ENCODE results near the gene GAK. TPM values are rescaled to one million over a fixed set of nuclear protein-coding genes. Genes with fewer than 3 reads are reported as not detected.
A peak's percentile ranks its signal among the peaks of the same experiment; 100 is the strongest.

The GAK gene
- total and polyA plus RNA-seq, 2 of the 13 experiments (the other 11 are each of a cell fraction or from before 2014, with no cell fraction given), result 17.5 to 44.3 TPM

DNA sequence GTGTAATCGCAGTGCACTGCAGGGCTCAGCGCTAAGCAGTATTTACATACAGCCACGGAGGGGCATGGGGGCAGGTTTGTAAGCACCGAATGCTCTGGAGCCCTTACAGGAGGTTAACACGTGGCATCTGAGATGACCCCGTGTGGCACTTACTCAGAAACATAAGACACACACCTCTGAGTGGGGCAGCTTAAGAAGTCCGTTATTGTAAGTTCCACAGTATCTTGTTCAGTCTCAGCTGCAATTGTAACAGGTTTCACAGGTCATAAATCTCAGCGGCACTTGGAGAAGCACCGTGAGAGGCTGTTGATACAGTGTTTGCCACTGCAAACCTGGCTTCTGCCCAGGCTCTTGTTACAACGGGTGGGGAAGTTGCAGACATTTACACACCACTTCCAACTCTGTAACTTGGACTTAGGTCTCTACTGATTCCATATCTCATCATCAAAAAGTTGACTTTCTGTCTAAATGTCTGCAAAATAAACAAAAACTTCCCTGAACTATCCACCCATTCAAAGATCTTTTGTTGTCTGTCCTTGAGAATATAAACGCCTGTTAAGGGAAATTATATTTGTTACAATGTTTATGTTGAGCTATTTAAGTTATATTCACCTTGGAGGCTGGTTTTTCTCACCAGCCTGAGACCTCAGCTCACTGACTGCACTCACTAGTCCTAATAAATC is 116.5 kb downstream of the GAK start (continued):
- TF ChIP-seq ARHGAP35 (CRISPR knock-in tag; IDR thresholded peaks at IDR 0.05; ENCODE audit: borderline replicate concordance) (no peak), ZSCAN30 (CRISPR knock-in tag; IDR thresholded peaks at IDR 0.05) (no peak), FUBP1 (CRISPR knock-in tag; IDR thresholded peaks at IDR 0.05; ENCODE audit: borderline replicate concordance) (no peak), ZNF567 (CRISPR knock-in tag; IDR thresholded peaks at IDR 0.05; ENCODE audit: borderline replicate concordance) (no peak), MBD4 (IDR thresholded peaks at IDR 0.05; ENCODE audit: borderline replicate concordance, low read length) (no peak), ZSCAN31 (CRISPR knock-in tag; IDR thresholded peaks at IDR 0.05; ENCODE audit: low read depth) (no peak), STAT6 (CRISPR knock-in tag; IDR thresholded peaks at IDR 0.05; ENCODE audit: borderline replicate concordance) (0 out of 2 replicates have a peak, but pooled peaks have one; percentile 38), PHF8 (CRISPR knock-in tag; IDR thresholded peaks at IDR 0.05) (no peak), SMAD9 (CRISPR knock-in tag; IDR thresholded peaks at IDR 0.05) (no peak), DNMT1 (CRISPR knock-in tag; IDR thresholded peaks at IDR 0.05) (no peak), RBM22 (optimal IDR thresholded peaks at IDR 0.05; ENCODE audit: low read length) (no peak), HNF4A (CRISPR knock-in tag; IDR thresholded peaks at IDR 0.05) (peak; percentile 88), RARA (CRISPR knock-in tag; IDR thresholded peaks at IDR 0.05) (peak; percentile 61), MAFK (conservative IDR thresholded peaks at IDR 0.05 in 1 of 2, IDR thresholded peaks at IDR 0.05 in 1 of 2; ENCODE audit: low read length in 2 of 2) (no peak), ZBTB20 (CRISPR knock-in tag; IDR thresholded peaks at IDR 0.05; ENCODE audit: borderline replicate concordance, low read depth) (peak; percentile 62; the same call in 1 of the 2 replicates), ZNF34 (CRISPR knock-in tag; IDR thresholded peaks at IDR 0.05; ENCODE audit: borderline replicate concordance) (no peak), CCAR2 (optimal IDR thresholded peaks at IDR 0.05; ENCODE audit: low read depth, low read length) (no peak), ZC3H4 (CRISPR knock-in tag; IDR thresholded peaks at IDR 0.05; ENCODE audit: borderline replicate concordance) (no peak), PATZ1 (CRISPR knock-in tag; IDR thresholded peaks at IDR 0.05) (peak; percentile 80), THAP7 (CRISPR knock-in tag; IDR thresholded peaks at IDR 0.05) (no peak), ZBTB7B (CRISPR knock-in tag; IDR thresholded peaks at IDR 0.05) (no peak), SMAD3 (CRISPR knock-in tag; IDR thresholded peaks at IDR 0.05) (no peak), NR2F6 (IDR thresholded peaks at IDR 0.05) (peak; percentile 79), NR2F6 (CRISPR knock-in tag; IDR thresholded peaks at IDR 0.05) (peak; percentile 13; the same call in 1 of the 2 replicates)
